Loucy (cell line): ENCODE measurements around the gene C16orf95.

Source experiments
- H2AFZ ChIP-seq: fragments of 200-600 bp; sonication (generic); 2 replicates; pipeline ENCODE4 v1.6.0; 2016; ENCODE audit warnings: antibody characterized with exemption, mild to moderate bottlenecking, low read length, moderate library complexity
- H3F3A ChIP-seq: fragments of 200-600 bp; 2 replicates; pipeline ENCODE4 v1.6.0; 2016; ENCODE audit warnings: antibody characterized with exemption, low read depth, mild to moderate bottlenecking
- H3K27me3 ChIP-seq: fragments of 200-600 bp; sonication (generic); 2 replicates; pipeline ENCODE4 v1.6.1; 2014; ENCODE audit warnings: low read length, mild to moderate bottlenecking; ENCODE audit not compliant: insufficient read depth, poor library complexity, severe bottlenecking
- H3K36me3 ChIP-seq: fragments of 200-600 bp; sonication (generic); 2 replicates; pipeline ENCODE4 v1.6.1; 2016; ENCODE audit warnings: low read length; ENCODE audit not compliant: insufficient read depth
- H3K4me1 ChIP-seq: fragments of 200-600 bp; sonication (generic); 2 replicates; pipeline ENCODE4 v1.5.1; 2014; ENCODE audit warnings: low read length, mild to moderate bottlenecking; ENCODE audit not compliant: insufficient read depth, poor library complexity, severe bottlenecking
- H3K4me2 ChIP-seq: fragments of 200-600 bp; sonication (generic); 2 replicates; pipeline ENCODE4 v1.6.0; 2014; ENCODE audit warnings: antibody characterized with exemption, low read length, low read depth, mild to moderate bottlenecking; ENCODE audit not compliant: poor library complexity, severe bottlenecking
- H3K4me3 ChIP-seq: fragments of 200-600 bp; sonication (generic); 2 replicates; pipeline ENCODE4 v1.5.1; 2014; ENCODE audit warnings: low read length, mild to moderate bottlenecking, mixed read lengths; ENCODE audit not compliant: poor library complexity, severe bottlenecking
- H3K79me2 ChIP-seq: fragments of 200-600 bp; sonication (generic); 2 replicates; pipeline ENCODE4 v1.6.1; 2014; ENCODE audit warnings: low read length; ENCODE audit not compliant: insufficient read depth
- H3K9ac ChIP-seq: fragments of 200-600 bp; sonication (generic); 2 replicates; pipeline ENCODE4 v1.6.0; 2014; ENCODE audit warnings: mild to moderate bottlenecking, low read depth, low read length, moderate library complexity; ENCODE audit not compliant: poor library complexity, severe bottlenecking
- H3K9me2 ChIP-seq: fragments of 200-600 bp; sonication (generic); replicated peaks from 2 replicates; pipeline ENCODE4 v1.6.1; 2016; ENCODE audit warnings: low read depth, low read length, mixed read lengths
- H3K9me3 ChIP-seq: fragments of 200-600 bp; sonication (generic); 2 replicates; pipeline ENCODE4 v1.6.1; 2014; ENCODE audit warnings: mild to moderate bottlenecking, antibody characterized with exemption, low read length, low read depth; ENCODE audit not compliant: insufficient read depth
- H4K20me1 ChIP-seq: fragments of 200-600 bp; sonication (generic); 2 replicates; pipeline ENCODE4 v1.6.0; 2014; ENCODE audit warnings: antibody characterized with exemption, low read length, mild to moderate bottlenecking; ENCODE audit not compliant: insufficient read depth, poor library complexity, severe bottlenecking
- EZH2phosphoT487 ChIP-seq: fragments of 200-600 bp; IDR thresholded peaks from 2 replicates; pipeline ENCODE4 v1.6.1; 2018; ENCODE audit warnings: antibody characterized with exemption, mild to moderate bottlenecking, moderate library complexity, borderline replicate concordance
- TF ChIP-seq, protein P1 (sequence below): fragments of 200-600 bp; sonication (generic); conservative IDR thresholded peaks from 2 replicates; pipeline ENCODE4 v1.5.1; 2014; ENCODE audit warnings: mild to moderate bottlenecking, antibody characterized with exemption, low read length

The C16orf95 gene

DNA sequence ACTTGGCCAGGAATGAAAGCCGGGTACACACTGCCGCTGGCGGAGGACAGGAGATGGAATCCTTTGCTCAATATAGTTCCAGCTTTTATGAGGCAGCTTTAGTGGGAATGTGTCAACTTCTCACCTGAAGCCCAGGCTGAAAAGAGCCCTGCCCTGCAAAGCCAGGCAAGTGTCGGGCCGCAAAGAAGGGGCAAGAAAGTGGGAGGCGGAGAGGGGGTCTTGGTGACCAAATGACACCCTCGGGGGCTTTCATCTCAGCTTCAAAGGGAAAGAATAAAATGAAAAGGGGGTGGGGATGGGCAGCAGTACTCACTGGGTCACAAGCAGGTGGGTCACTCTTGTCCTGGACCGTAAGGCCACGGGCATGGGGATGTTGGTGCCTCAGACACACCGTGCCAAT is 62.9 kb downstream of the C16orf95 start:
- Histone ChIP-seq H4K20me1 (no peaks in the 10 kb centered on the region), H2AFZ (no peak overlapping the region)

DNA sequence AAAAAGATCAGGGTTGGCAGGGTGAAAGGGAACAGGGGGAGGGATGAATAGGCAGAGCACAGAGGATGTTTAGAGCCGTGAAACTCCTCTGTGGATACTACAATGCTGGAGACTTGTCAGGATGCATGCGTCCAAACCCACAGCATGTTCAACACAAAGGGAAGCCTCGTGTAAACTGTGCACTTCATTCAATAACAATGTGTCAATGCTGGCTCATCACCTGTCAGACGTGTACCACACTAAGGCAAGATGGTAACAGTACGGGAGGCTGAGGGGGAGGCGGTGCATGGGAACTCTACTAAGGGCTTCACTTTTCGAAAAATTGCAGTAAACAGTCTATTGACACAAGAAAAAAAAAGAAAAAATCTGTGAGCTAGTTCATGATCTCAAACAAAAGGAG is 63.7 kb downstream of the C16orf95 start:
- Histone ChIP-seq H3K4me3 (no peak overlapping the region), H3K9me3 (no peaks in the 10 kb centered on the region), H3K9me2 (no peaks in the 10 kb centered on the region), H3K4me1 (peaks cover 8% of the 10 kb centered on the region), H3K9ac (no peak overlapping the region), H3F3A (no peaks in the 10 kb centered on the region), H3K79me2 (no peaks in the 10 kb centered on the region), H4K20me1 (no peaks in the 10 kb centered on the region), H3K36me3 (no peaks in the 10 kb centered on the region), H3K4me2 (no peak overlapping the region), H2AFZ (no peak overlapping the region), H3K27me3 (no peaks in the 10 kb centered on the region)
- TF ChIP-seq, protein P1, sequence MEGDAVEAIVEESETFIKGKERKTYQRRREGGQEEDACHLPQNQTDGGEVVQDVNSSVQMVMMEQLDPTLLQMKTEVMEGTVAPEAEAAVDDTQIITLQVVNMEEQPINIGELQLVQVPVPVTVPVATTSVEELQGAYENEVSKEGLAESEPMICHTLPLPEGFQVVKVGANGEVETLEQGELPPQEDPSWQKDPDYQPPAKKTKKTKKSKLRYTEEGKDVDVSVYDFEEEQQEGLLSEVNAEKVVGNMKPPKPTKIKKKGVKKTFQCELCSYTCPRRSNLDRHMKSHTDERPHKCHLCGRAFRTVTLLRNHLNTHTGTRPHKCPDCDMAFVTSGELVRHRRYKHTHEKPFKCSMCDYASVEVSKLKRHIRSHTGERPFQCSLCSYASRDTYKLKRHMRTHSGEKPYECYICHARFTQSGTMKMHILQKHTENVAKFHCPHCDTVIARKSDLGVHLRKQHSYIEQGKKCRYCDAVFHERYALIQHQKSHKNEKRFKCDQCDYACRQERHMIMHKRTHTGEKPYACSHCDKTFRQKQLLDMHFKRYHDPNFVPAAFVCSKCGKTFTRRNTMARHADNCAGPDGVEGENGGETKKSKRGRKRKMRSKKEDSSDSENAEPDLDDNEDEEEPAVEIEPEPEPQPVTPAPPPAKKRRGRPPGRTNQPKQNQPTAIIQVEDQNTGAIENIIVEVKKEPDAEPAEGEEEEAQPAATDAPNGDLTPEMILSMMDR, result no peak
- no peak for TF ChIP-seq EZH2phosphoT487

More for the DNA sequence above, 62.9 kb downstream of the C16orf95 start:
- H3K4me2 ChIP-seq, result no peak overlapping the region
- H3K4me3 ChIP-seq, result no peak overlapping the region
- no peak overlapping the region for H3K9ac ChIP-seq
- no peaks in the 10 kb centered on the region for H3F3A ChIP-seq
- no peaks in the 10 kb centered on the region for H3K27me3 ChIP-seq
- H3K4me1 ChIP-seq, result peaks cover 8% of the 10 kb centered on the region
- no peaks in the 10 kb centered on the region for H3K36me3 ChIP-seq
- TF ChIP-seq EZH2phosphoT487, result no peak
- TF ChIP-seq, protein P1, result no peak
- no peaks in the 10 kb centered on the region for H3K9me2 ChIP-seq
- no peaks in the 10 kb centered on the region for H3K79me2 ChIP-seq
- H3K9me3 ChIP-seq, result no peaks in the 10 kb centered on the region
